LNCAP (cell line): ENCODE measurements around the gene P2RX1.

Experiments
- CTCF ChIP-seq: fragments of 450-650 bp; IDR thresholded peaks from 2 replicates; pipeline ENCODE4 v1.5.1; 2017; ENCODE audit warnings: mild to moderate bottlenecking

The P2RX1 gene

GRCh38 chr17:3955673-3955988, 39.4 kb upstream of the P2RX1 start:
- no peak for TF ChIP-seq CTCF

DNA sequence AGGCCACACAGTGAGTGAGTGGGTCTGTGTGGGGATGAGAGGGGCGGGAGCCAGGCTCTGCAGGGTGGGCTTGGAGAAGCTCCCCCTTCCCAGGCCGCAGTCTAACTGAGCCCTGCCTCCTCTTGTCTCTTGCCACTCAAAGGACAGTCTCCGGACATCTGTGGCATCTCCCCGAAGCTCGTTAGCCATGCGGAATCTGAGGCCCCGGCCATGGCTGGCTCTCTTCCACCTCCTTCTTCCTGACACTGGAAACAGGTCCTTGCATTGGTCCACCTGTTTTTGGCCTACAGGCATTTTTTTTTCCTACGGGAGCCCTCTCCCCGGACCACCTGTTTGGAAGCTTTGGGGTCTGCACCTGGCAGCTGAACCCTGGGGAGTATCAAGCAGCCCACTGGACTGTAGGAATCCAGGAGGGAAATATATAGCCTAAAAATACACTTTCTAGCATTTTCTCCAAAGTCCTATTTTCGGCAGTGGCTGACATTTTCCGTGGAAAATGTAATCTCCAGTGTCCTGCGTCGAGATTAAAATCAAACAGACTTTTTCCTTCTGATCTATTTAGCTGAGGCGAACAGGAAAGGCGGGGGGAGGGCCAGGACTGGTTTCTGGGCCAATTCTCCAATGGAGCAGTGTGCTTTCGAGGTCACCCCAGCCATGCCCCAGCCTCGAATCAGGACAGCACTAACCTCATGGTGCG, 38.9 kb upstream of the P2RX1 start:
- no peak for TF ChIP-seq CTCF

DNA sequence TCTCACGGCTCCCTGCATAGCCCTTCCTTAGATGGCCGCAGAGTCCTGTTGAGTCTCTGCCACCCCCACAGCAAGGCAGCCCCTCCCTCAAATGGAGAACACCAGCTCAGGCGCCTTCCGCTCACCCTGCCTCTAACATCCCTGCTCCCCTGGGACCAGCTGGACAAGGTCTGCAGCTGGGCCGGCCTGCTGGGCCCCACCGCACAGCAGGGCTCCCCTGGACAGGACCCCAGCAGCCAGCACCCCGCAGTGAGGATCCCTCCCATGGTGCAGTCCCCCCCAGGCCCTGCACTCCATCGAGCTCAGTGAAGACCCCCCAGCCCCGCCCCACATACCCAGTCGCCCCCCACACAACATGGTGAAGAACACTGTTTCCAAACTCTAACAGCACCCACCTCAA, 37.8 kb upstream of the P2RX1 start:
- TF ChIP-seq CTCF: no peak

GRCh38 chr17:3953542-3953941, 37.3 kb upstream of the P2RX1 start:
- TF ChIP-seq CTCF: no peak

DNA sequence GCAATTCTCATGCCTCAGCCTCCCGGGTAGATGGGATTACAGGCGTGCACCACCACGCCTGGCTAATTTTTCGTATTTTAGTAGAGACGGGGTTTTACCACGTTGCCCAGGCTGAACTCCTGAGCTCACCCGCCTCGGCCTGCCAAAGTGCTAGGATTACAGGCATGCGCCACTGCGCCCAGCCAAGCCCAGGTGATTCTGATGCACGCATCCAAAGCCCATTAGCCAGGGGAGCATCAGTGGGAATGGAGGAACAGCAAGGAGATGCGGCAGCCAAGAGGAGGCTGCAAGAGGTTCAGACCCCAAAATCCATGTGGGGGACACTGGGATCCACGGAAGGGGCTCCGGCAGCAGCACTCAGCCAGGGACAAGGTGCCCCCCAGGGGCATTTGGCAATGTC, 35.9 kb upstream of the P2RX1 start:
- TF ChIP-seq CTCF: no peak

GRCh38 chr17:3951420-3951819, 35.2 kb upstream of the P2RX1 start:
- TF ChIP-seq CTCF: no peak

DNA sequence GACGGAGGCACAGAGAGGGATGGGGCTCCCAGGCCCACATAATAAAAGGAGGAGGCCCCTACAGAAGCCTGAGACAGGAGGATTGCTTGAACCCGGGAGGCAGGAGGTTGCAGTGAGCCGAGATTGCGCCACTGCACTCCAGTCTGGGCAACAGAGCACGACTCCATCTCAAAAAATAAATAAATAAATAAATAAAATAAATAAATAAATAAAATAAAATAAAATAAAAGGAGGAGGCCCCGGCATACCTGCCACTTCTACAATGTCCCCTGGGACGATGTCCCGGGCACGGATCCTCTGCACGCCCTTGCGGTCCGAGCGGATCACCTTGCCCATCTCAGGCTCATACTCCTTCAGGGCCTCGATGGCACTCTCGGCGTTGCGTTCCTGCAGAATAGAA, 34.7 kb upstream of the P2RX1 start:
- no peak for TF ChIP-seq CTCF

DNA sequence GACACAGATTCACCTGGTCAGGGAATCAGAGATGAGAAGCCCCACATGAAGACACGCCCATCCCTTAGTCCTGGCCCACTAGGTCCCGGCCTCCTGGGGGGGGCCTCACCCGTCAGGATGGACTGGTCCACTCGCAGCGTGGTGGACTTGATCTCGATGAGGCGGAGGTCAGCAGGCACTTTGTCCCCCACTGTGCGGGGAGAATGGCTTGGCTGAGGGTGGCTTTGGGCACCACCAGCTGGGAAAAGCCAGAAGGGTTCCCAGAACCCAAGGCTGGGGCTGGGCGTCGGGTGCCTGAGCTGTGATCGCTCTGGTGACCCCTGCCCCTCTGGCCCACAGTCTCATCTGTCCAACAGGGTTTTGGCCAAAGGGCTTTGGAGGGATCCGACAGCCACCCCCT, 34.3 kb upstream of the P2RX1 start:
- TF ChIP-seq CTCF: no peak
